Ascending aorta (tissue), 2 donors: ENCODE data around the gene SGCD. TPM values are rescaled to one million over a fixed set of nuclear protein-coding genes. Genes with fewer than 3 reads are reported as not detected.

Experiments used
- DNase-seq, 2 donors: peaks; one replicate each; pipeline ENCODE4 v3.0.0-alpha.2; 2019; ENCODE audit warnings: low spot score in 2 of 2
- H3K27ac ChIP-seq, 2 donors: fragments of 200-600 bp; sonication (generic); one replicate each; pipeline ENCODE4 v1.5.1; 2016 to 2017; ENCODE audit warnings: mild to moderate bottlenecking in 1 of 2
- H3K27me3 ChIP-seq: fragments of 200-600 bp; sonication (generic); one replicate; pipeline ENCODE4 v1.5.1; 2017
- H3K36me3 ChIP-seq, 2 donors: fragments of 200-600 bp; sonication (generic); one replicate each; pipeline ENCODE4 v1.5.1; 2016
- H3K4me1 ChIP-seq, 2 donors: fragments of 200-600 bp; sonication (generic); one replicate each; pipeline ENCODE4 v1.5.1; 2016 to 2017; ENCODE audit warnings: mild to moderate bottlenecking in 1 of 2
- H3K4me3 ChIP-seq, 2 donors: fragments of 200-600 bp; sonication (generic); one replicate each; pipeline ENCODE4 v1.5.1; 2016 to 2017; ENCODE audit warnings: mild to moderate bottlenecking in 1 of 2
- H3K9me3 ChIP-seq, 2 donors: fragments of 200-600 bp; sonication (generic); one replicate each; pipeline ENCODE4 v1.5.1; 2016
- intact Hi-C: fragments of 100-400 bp; cut with DNase I; formaldehyde crosslinking; loops from one replicate; pipeline ENCODE4 v1.15.1; 2023
- total RNA-seq: library from RNA; depleted of rRNA; stranded (reverse); fragments of >200 nt; gene quantifications from one replicate; pipeline ENCODE4 v1.1.0, GENCODE V29; 2016
- TF ChIP-seq, protein P1 (sequence below), 3 experiments: fragments of 200-600 bp in 2 of 3; fragments of 450-650 bp in 1 of 3; sonication (generic) in 2 of 3; IDR thresholded peaks; one replicate each; pipeline ENCODE4 v1.5.1; 2016 to 2019; ENCODE audit warnings: antibody characterized with exemption in 3 of 3, mild to moderate bottlenecking in 1 of 3, moderate library complexity in 1 of 3

SGCD gene
- total RNA-seq, 1 donor from 2014 or later = 4.0 TPM

DNA sequence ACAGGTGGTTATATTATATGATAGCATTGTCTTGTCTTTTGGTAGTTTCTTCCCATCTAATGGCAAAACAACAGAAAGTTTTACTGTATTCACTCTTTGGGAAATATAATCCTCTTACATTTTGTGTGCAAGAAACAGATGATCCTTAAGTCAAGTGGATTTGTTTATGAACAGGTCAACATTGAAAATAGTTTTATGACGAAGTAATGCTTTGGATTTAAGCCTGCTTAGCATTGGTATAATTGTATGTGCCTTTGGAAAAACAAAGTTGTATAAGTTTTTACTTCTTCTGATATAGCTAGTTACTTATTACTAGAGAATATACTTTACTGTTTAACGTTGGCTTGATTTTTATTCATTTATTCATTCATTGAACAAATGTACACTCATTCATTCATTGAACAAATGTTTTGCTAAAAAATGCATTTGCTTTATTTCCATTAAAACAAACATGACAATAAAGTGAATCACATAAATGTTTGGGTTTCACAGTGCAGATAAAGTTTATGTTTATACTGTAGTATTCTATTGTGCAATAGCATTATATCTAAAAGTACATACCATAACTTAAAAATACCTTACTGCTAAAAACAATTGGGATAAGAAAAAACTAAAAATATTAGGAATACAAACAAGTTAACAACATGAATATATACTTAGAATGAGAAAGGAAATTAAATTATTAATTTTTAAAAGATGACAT, 12.3 kb downstream of the SGCD start:
- no peak for DNase-seq
- TF ChIP-seq, protein P1, sequence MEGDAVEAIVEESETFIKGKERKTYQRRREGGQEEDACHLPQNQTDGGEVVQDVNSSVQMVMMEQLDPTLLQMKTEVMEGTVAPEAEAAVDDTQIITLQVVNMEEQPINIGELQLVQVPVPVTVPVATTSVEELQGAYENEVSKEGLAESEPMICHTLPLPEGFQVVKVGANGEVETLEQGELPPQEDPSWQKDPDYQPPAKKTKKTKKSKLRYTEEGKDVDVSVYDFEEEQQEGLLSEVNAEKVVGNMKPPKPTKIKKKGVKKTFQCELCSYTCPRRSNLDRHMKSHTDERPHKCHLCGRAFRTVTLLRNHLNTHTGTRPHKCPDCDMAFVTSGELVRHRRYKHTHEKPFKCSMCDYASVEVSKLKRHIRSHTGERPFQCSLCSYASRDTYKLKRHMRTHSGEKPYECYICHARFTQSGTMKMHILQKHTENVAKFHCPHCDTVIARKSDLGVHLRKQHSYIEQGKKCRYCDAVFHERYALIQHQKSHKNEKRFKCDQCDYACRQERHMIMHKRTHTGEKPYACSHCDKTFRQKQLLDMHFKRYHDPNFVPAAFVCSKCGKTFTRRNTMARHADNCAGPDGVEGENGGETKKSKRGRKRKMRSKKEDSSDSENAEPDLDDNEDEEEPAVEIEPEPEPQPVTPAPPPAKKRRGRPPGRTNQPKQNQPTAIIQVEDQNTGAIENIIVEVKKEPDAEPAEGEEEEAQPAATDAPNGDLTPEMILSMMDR (IDR thresholded peaks at IDR 0.05) = no peak
- Histone ChIP-seq H3K36me3 (peaks cover 0 to 2% of the 10 kb centered on the region in 2 donors), H3K27ac (no peak overlapping the region), H3K9me3 (no peaks in the 10 kb centered on the region), H3K4me1 (no peaks in the 10 kb centered on the region), H3K4me3 (no peak overlapping the region), H3K27me3 (no peaks in the 10 kb centered on the region)
- intact Hi-C loops = no loop called here

DNA sequence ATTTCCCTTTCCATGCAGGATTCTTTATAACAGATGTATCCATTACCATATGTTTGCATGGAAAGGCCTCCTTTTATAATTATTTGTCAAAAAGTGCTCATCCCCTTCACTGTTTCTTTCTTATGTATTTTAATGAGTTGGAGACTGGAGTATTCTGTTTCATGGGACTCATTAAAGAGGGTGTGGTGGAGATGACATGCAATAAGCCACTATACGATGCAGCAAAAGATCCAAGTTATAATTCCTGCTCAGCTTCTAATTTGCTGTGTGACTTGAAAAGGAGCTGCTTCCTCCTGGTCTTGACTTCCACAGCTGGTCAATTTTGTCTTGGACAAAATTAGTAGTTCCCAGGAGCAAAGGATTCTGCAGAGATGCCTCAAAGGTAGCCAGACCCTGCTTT, 13.9 kb downstream of the SGCD start:
- Histone ChIP-seq H3K9me3 (no peaks in the 10 kb centered on the region), H3K36me3 (peaks cover 0 to 13% of the 10 kb centered on the region in 2 donors), H3K27me3 (no peaks in the 10 kb centered on the region), H3K4me1 (no peaks in the 10 kb centered on the region), H3K4me3 (no peak overlapping the region), H3K27ac (no peak overlapping the region)
- DNase-seq = no peak
- TF ChIP-seq, protein P1 (IDR thresholded peaks at IDR 0.05) = no peak
- intact Hi-C loops = no loop called here

DNA sequence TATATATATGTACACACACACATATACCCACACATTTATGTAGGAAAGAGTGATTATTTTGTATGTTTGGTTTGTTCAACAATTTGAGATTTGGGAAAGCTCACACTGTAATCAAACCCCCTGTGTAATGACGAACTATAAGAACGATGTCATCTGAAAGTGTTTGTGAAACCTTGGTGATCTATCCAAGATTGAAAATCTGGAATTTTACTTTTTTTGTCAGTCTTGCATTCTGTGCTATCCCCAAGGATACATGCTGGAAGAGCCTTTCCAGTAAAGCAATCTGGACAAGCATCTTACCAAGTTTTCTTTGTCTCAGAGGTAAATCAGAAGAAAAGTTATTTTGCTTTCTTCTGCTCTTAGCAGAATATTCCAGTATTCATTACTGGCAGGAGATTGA, 23.3 kb downstream of the SGCD start:
- intact Hi-C loops = no loop called here
- Histone ChIP-seq H3K36me3 (peaks cover 0 to 26% of the 10 kb centered on the region in 2 donors), H3K4me3 (no peak overlapping the region)

DNA sequence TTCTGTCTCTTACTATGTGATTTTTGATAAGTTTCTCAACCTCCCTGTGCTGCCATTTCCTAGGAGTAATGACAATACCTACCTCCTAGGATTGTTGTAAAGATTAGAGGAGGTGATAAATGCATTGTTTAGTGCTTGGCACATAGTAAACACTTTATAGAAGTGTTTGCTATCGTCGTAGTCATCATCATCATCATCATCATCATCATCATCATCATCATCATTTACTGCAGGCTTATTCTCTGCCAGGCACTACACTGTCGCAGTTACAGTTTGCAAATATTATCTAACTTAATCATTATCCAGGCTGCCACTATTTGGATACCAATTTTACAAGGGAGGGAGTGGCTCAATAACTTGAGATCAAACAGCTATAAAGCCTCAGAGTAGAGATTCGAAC, 24.5 kb downstream of the SGCD start:
- TF ChIP-seq, protein P1 (IDR thresholded peaks at IDR 0.05) = no peak
- Histone ChIP-seq H3K27ac (no peak overlapping the region), H3K4me3 (no peak overlapping the region), H3K27me3 (no peaks in the 10 kb centered on the region), H3K36me3 (peaks cover 0 to 15% of the 10 kb centered on the region in 2 donors), H3K4me1 (no peaks in the 10 kb centered on the region), H3K9me3 (no peaks in the 10 kb centered on the region)
- no peak for DNase-seq
- intact Hi-C loops = no loop called here

More for the DNA sequence above, 23.3 kb downstream of the SGCD start:
- no peak overlapping the region for H3K27ac ChIP-seq
- H3K4me1 ChIP-seq = no peaks in the 10 kb centered on the region
- H3K27me3 ChIP-seq = no peaks in the 10 kb centered on the region
- TF ChIP-seq, protein P1 (IDR thresholded peaks at IDR 0.05) = no peak
- DNase-seq = no peak
- H3K9me3 ChIP-seq = no peaks in the 10 kb centered on the region

DNA sequence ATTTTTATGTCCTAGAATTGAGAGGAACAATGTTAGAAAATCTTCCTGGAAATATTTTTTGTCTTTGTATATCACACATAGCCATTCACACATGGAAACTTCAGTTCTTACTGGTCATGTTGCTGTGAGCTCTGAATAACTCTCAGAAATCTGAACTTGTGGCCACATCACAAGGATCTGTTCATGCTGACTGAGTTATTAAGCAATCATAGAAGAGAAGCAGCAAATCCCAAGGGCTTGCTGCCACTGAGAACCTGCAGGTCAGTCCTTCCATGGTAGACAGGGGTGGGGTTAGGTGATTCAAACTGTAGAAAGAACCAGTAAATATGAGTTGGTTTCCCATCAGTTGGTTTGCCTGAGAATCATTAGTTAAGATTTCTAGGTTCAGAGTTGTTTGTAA, 27.6 kb downstream of the SGCD start:
- H3K36me3 ChIP-seq = no peaks in the 10 kb centered on the region
- no peaks in the 10 kb centered on the region for H3K9me3 ChIP-seq
- TF ChIP-seq, protein P1 (IDR thresholded peaks at IDR 0.05) = no peak
- H3K27me3 ChIP-seq = no peaks in the 10 kb centered on the region
- no peaks in the 10 kb centered on the region for H3K4me1 ChIP-seq
- DNase-seq = no peak
- no peak overlapping the region for H3K27ac ChIP-seq
- intact Hi-C loops = no loop called here
- H3K4me3 ChIP-seq = no peak overlapping the region
